Naive B cell (primary cell): ENCODE measurements around the gene NEB. TPM values are rescaled to one million over a fixed set of nuclear protein-coding genes. Genes with fewer than 3 reads are reported as not detected.
A peak's percentile ranks its signal among the peaks of the same experiment; 100 is the strongest.

Experiments used
- ATAC-seq, 2 donors: fragments of 150-1000 bp; cut with Tn5 transposase; 2 replicates each; pipeline ENCODE4 v1.10.0; 2021; ENCODE audit warnings: low read depth in 2 of 2, mild to moderate bottlenecking in 2 of 2, moderate library complexity in 2 of 2
- DNase-seq: peaks from one replicate; pipeline ENCODE4 v3.0.0; 2022
- H3K27ac Mint-ChIP-seq, 6 donors: one replicate each; pipeline ENCODE4 v1.8.0; 2020 to 2022; ENCODE audit warnings: mild to moderate bottlenecking in 6 of 6, mixed read lengths in 6 of 6, moderate library complexity in 5 of 6, inconsistent platforms in 2 of 6
- H3K27me3 Mint-ChIP-seq, 3 donors: one replicate each; pipeline ENCODE4 v1.8.0; 2021 to 2022; ENCODE audit warnings: mixed read lengths in 3 of 3, mild to moderate bottlenecking in 1 of 3
- H3K36me3 Mint-ChIP-seq, 2 donors: one replicate each; pipeline ENCODE4 v1.8.0; 2020 to 2022; ENCODE audit warnings: mixed read lengths in 2 of 2, inconsistent platforms in 1 of 2, mild to moderate bottlenecking in 1 of 2
- H3K4me1 Mint-ChIP-seq, 3 donors: one replicate each; pipeline ENCODE4 v1.8.0; 2020 to 2022; ENCODE audit warnings: mixed read lengths in 3 of 3, inconsistent platforms in 1 of 3, mild to moderate bottlenecking in 1 of 3, moderate library complexity in 1 of 3
- H3K4me3 Mint-ChIP-seq, 8 donors: one replicate each; pipeline ENCODE4 v1.8.0; 2020 to 2022; ENCODE audit warnings: mild to moderate bottlenecking in 8 of 8, mixed read lengths in 8 of 8, moderate library complexity in 8 of 8, inconsistent platforms in 2 of 8
- H3K9me3 Mint-ChIP-seq, 7 donors: one replicate each; pipeline ENCODE4 v1.8.0; 2020 to 2022; ENCODE audit warnings: mixed read lengths in 7 of 7, mild to moderate bottlenecking in 5 of 7, inconsistent platforms in 2 of 7, moderate library complexity in 1 of 7
- polyA plus RNA-seq, 6 donors: library from polyadenylated mRNA; unstranded; fragments of 300-500 nt; fragmentation: Illumina TruSeq; gene quantifications; one replicate each; pipeline ENCODE4 v1.2.3, GENCODE V29; 2021; ENCODE audit warnings: low read depth in 6 of 6

Gene NEB
- polyA plus RNA-seq, 6 donors from 2014 or later = 0.10 to 0.88 (median 0.18) TPM; not detected in 2

- Mint-ChIP-seq H3K27me3 (no peaks in the 10 kb centered on the region), H3K9me3 (peaks cover 0 to 6% (median 0%) of the 10 kb centered on the region in 7 donors), H3K4me1 (peaks cover 71 to 93% (median 85%) of the 10 kb centered on the region in 3 donors), H3K4me3 (peak overlapping the region in 7 of 8 donors; percentile 11 to 83 (median 64)), H3K27ac (peak overlapping the region; percentile 96 to 100 (median 98)), H3K36me3 (peaks cover 6 to 14% of the 10 kb centered on the region in 2 donors)
- ATAC-seq (peak; percentile 9 to 11), DNase-seq (no peak)
These were observed 36.7 kb upstream of the NEB start for GRCh38 chr2:151770995-151771394.

GRCh38 chr2:151769606-151770005 lies 35.3 kb upstream of the NEB start:
- Mint-ChIP-seq H3K36me3 (peaks cover 0 to 6% of the 10 kb centered on the region in 2 donors), H3K4me1 (peaks cover 78 to 93% (median 85%) of the 10 kb centered on the region in 3 donors), H3K4me3 (peak overlapping the region in 5 of 8 donors; percentile 5 to 82 (median 37)), H3K27me3 (no peaks in the 10 kb centered on the region), H3K9me3 (peaks cover 0 to 3% (median 0%) of the 10 kb centered on the region in 7 donors), H3K27ac (peak overlapping the region; percentile 16 to 100 (median 97))
- DNase-seq (no peak), ATAC-seq (no peak)

GRCh38 chr2:151767536-151767935 lies 33.3 kb upstream of the NEB start:
- peaks cover 0 to 6% of the 10 kb centered on the region in 2 donors for H3K36me3 Mint-ChIP-seq

DNA sequence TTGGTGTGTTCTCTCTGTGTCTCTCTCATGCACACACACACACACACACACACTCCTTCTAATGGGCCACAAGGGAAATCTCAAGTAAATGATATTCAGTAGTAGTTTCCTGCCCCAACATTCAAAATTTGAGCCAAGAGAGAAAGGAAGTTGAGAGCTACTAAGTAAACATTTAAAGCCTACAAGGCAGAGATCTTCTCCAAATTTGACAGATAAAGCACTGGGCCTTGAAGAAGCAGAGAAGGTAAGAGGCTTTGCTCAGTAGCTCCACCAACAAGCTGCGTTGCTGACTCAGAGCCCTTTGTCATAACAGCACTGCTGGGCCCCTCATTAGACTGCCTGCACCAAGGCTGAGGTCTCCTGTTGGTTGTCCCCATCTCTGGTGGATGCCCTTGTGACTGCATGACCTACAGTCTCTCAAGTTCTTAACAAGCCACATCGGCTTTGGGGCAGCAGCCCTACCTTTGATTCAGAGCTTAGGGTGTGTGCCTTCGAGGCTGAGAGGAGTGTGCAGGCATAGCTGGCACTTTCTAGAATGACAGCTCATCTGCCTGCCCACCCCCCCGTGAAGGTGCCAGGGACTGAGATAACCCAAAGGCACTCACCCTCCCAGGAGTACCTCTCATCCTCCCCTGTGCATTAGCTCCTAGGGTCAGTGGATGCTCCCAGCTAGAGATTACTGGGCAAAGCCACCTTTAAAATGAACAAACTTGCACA lies 32.3 kb upstream of the NEB start:
- Mint-ChIP-seq H3K36me3 (peaks cover 0 to 6% of the 10 kb centered on the region in 2 donors), H3K9me3 (peaks cover 0 to 6% (median 0%) of the 10 kb centered on the region in 7 donors), H3K4me1 (peaks cover 75 to 91% (median 78%) of the 10 kb centered on the region in 3 donors), H3K27me3 (no peaks in the 10 kb centered on the region), H3K27ac (peak overlapping the region; percentile 92 to 98 (median 95)), H3K4me3 (peak overlapping the region; percentile 44 to 90 (median 82))
- ATAC-seq (peak; percentile 43 to 65), DNase-seq (peak; percentile 61)

More at GRCh38 chr2:151767536-151767935, 33.3 kb upstream of the NEB start:
- no peak for ATAC-seq
- peak overlapping the region in 6 of 8 donors; percentile 9 to 89 (median 78) for H3K4me3 Mint-ChIP-seq
- H3K4me1 Mint-ChIP-seq = peaks cover 84 to 99% (median 85%) of the 10 kb centered on the region in 3 donors
- peak overlapping the region; percentile 92 to 98 (median 95) for H3K27ac Mint-ChIP-seq
- no peaks in the 10 kb centered on the region for H3K27me3 Mint-ChIP-seq
- no peak for DNase-seq
- peaks cover 0 to 6% (median 0%) of the 10 kb centered on the region in 7 donors for H3K9me3 Mint-ChIP-seq

DNA sequence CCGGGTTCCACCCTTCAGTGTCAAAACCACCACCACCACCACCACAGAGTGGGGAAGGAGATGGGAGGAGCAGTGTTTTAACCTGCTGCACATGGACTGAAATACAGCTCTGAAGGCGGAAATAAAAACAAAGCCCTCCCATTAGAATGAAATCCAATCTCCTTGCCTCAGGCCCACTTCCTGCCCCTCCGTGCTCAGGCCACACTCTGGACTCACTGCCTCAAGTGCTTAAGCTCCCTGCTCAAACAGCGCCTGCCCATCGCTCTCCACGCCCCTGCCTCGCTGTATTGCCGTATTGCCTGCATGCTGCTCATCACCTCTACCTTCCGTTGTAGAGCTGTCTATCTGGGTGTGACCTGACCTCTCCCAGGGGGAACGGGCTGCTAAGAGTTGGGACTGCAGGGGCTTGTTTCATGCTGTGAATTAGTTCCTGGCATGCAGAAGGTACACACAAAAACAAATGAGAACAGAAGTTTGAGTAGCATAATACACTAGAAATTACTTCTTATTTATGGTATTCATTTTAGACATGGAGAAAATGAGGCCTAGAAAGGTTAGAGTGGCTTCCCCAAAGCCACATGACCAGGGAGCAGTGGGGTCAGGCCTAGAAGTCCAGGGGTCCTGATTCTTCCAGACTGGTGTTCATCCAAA lies 31.6 kb upstream of the NEB start:
- H3K36me3 Mint-ChIP-seq = peaks cover 0 to 6% of the 10 kb centered on the region in 2 donors
- no peaks in the 10 kb centered on the region for H3K27me3 Mint-ChIP-seq
- ATAC-seq (peak; percentile 66 to 73), DNase-seq (peak; percentile 57)
- peaks cover 68 to 88% (median 71%) of the 10 kb centered on the region in 3 donors for H3K4me1 Mint-ChIP-seq
- peaks cover 0 to 6% (median 0%) of the 10 kb centered on the region in 7 donors for H3K9me3 Mint-ChIP-seq
- peak overlapping the region; percentile 44 to 90 (median 82) for H3K4me3 Mint-ChIP-seq
- H3K27ac Mint-ChIP-seq = peak overlapping the region; percentile 92 to 98 (median 95)

DNA sequence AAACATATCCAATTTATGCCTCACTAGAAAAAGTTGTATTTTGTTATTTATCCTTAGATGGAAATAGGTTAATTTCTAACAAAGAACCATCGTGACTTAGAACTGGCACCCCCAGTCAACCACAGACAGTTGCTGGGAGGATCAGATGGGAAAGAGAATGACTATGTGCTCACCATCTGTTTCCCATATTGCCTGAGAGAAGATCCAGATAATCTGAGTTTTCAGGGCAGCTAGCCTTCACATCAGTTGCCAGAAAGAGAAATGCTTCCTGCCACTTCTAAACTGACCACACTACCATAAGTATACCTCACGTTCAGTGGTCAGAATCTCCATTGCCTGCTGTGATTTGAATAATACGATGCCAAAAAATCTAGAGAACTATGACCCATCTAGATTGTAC lies 28.4 kb upstream of the NEB start:
- Mint-ChIP-seq H3K27me3 (no peaks in the 10 kb centered on the region), H3K27ac (peak overlapping the region in 5 of 6 donors; percentile 52 to 93 (median 83)), H3K9me3 (peaks cover 0 to 3% (median 0%) of the 10 kb centered on the region in 7 donors), H3K4me1 (peaks cover 48 to 63% (median 51%) of the 10 kb centered on the region in 3 donors), H3K4me3 (peak overlapping the region in 2 of 8 donors; percentile 15 to 19), H3K36me3 (no peaks in the 10 kb centered on the region)
- DNase-seq = no peak
- ATAC-seq = no peak

- no peaks in the 10 kb centered on the region for H3K27me3 Mint-ChIP-seq
- peaks cover 46 to 57% (median 48%) of the 10 kb centered on the region in 3 donors for H3K4me1 Mint-ChIP-seq
- no peak overlapping the region for H3K4me3 Mint-ChIP-seq
- H3K9me3 Mint-ChIP-seq = peaks cover 0 to 3% (median 0%) of the 10 kb centered on the region in 7 donors
- no peaks in the 10 kb centered on the region for H3K36me3 Mint-ChIP-seq
- peak overlapping the region in 1 of 6 donors; percentile 4 for H3K27ac Mint-ChIP-seq
- DNase-seq = no peak
- no peak for ATAC-seq
These were observed 27.4 kb upstream of the NEB start for GRCh38 chr2:151761687-151762086.

GRCh38 chr2:151761193-151761592 lies 26.9 kb upstream of the NEB start:
- peaks cover 0 to 3% (median 0%) of the 10 kb centered on the region in 7 donors for H3K9me3 Mint-ChIP-seq
- peak overlapping the region in 3 of 6 donors; percentile 0 to 85 (median 4) for H3K27ac Mint-ChIP-seq
- peaks cover 41 to 52% (median 48%) of the 10 kb centered on the region in 3 donors for H3K4me1 Mint-ChIP-seq
- H3K4me3 Mint-ChIP-seq = peak overlapping the region in 1 of 8 donors; percentile 26
- no peaks in the 10 kb centered on the region for H3K27me3 Mint-ChIP-seq
- H3K36me3 Mint-ChIP-seq = no peaks in the 10 kb centered on the region
- DNase-seq (no peak), ATAC-seq (no peak)

- Mint-ChIP-seq H3K9me3 (peaks cover 0 to 3% (median 0%) of the 10 kb centered on the region in 7 donors), H3K27ac (peak overlapping the region in 3 of 6 donors; percentile 1 to 85 (median 73)), H3K4me1 (peaks cover 31 to 42% (median 39%) of the 10 kb centered on the region in 3 donors), H3K36me3 (no peaks in the 10 kb centered on the region), H3K4me3 (no peak overlapping the region), H3K27me3 (no peaks in the 10 kb centered on the region)
- ATAC-seq (no peak), DNase-seq (no peak)
These were observed 25.9 kb upstream of the NEB start for GRCh38 chr2:151760139-151760650.

DNA sequence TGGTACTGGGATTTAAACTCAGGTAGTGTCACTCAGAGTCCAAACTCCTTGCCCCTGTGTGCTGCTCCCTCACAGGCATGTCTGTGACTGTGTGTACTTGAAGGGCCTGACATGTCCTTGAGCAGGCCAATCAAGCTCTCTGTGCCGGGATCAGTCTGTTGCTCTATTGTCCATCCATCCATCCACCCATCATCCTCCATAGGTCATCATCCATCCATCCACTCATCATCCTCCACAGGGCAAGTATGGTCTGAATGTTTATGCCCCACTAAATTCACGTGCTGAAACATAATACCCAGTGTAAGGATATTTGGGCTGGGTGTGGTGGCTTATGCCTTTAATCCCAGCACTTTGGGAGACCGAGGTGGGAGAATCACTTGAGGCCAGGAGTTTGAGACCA lies 24.5 kb upstream of the NEB start:
- no peak for ATAC-seq
- no peaks in the 10 kb centered on the region for H3K27me3 Mint-ChIP-seq
- H3K9me3 Mint-ChIP-seq = no peaks in the 10 kb centered on the region
- no peak overlapping the region for H3K4me3 Mint-ChIP-seq
- no peaks in the 10 kb centered on the region for H3K36me3 Mint-ChIP-seq
- H3K27ac Mint-ChIP-seq = peak overlapping the region in 1 of 6 donors; percentile 25
- H3K4me1 Mint-ChIP-seq = peaks cover 16 to 27% (median 25%) of the 10 kb centered on the region in 3 donors
- no peak for DNase-seq

DNA sequence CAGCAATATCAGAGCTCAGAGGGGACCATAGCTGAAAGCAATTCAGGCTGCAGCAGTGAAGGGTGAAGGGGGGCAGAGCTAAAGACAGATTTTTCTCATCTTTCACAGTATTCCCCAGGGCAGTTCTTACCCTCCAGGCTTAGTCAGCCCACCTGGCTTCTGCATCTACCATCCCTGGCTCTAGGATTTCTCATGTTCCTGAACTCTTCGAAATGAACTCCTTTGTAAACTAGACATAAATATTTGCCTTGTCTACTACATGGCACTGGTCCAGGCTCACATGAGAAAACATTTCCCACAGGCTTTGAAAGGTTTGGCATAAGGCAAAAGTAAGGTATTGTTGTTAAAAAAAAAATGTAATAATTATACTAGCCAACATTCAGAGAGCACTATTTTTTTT lies 23.6 kb upstream of the NEB start:
- H3K27ac Mint-ChIP-seq = peak overlapping the region in 3 of 6 donors; percentile 31 to 83 (median 51)
- no peak overlapping the region for H3K4me3 Mint-ChIP-seq
- H3K9me3 Mint-ChIP-seq = no peaks in the 10 kb centered on the region
- DNase-seq (no peak), ATAC-seq (no peak)
- H3K27me3 Mint-ChIP-seq = no peaks in the 10 kb centered on the region
- H3K4me1 Mint-ChIP-seq = peaks cover 8 to 18% (median 17%) of the 10 kb centered on the region in 3 donors
- no peaks in the 10 kb centered on the region for H3K36me3 Mint-ChIP-seq

DNA sequence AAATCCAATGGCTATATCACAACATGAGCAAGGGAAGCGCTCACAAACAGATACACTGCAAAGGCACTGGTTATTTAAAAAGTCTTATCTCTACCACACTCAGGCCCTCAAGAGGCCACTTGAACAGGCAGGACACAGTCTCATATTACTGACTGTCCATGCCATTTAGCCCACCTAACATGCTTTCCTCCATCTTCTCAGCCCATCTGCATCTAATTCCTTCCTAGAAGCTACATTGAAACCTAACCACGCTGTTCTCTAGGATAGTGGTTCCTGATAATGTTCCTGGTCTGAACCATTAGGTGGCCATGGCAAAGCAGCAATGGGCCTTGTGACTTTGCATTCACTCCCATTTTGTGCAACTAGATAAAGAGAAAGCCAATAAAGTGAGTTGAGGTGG lies 22.5 kb upstream of the NEB start:
- Mint-ChIP-seq H3K4me1 (peaks cover 8 to 23% (median 14%) of the 10 kb centered on the region in 3 donors), H3K36me3 (no peaks in the 10 kb centered on the region), H3K27me3 (no peaks in the 10 kb centered on the region), H3K27ac (no peak overlapping the region), H3K9me3 (no peaks in the 10 kb centered on the region), H3K4me3 (no peak overlapping the region)
- ATAC-seq (no peak), DNase-seq (no peak)

- peaks cover 5 to 23% (median 6%) of the 10 kb centered on the region in 3 donors for H3K4me1 Mint-ChIP-seq
- no peaks in the 10 kb centered on the region for H3K27me3 Mint-ChIP-seq
- H3K9me3 Mint-ChIP-seq = no peaks in the 10 kb centered on the region
- no peak overlapping the region for H3K27ac Mint-ChIP-seq
- ATAC-seq (no peak), DNase-seq (no peak)
- H3K36me3 Mint-ChIP-seq = no peaks in the 10 kb centered on the region
- no peak overlapping the region for H3K4me3 Mint-ChIP-seq
These were observed 20.1 kb upstream of the NEB start for GRCh38 chr2:151754253-151754897.
